Effector memory CD4-positive, alpha-beta T cell (primary cell): Measurements from ENCODE around the gene GGACT.

ENCODE experiments used
- DNase-seq, 3 donors: peaks; one replicate each; pipeline ENCODE4 v3.0.0-alpha.2; 2020
- H3K27ac ChIP-seq: 2 replicates; pipeline ENCODE4 v1.7.0; 2013; ENCODE audit warnings: mild to moderate bottlenecking, low read length, moderate library complexity; ENCODE audit not compliant: insufficient read depth, poor library complexity, severe bottlenecking
- H3K27me3 ChIP-seq: replicated peaks from 2 replicates; pipeline ENCODE4 v1.7.0; 2013; ENCODE audit warnings: mild to moderate bottlenecking, low read length; ENCODE audit not compliant: insufficient read depth, control insufficient read depth, poor library complexity, severe bottlenecking
- H3K36me3 ChIP-seq: 2 replicates; pipeline ENCODE4 v1.7.0; 2013; ENCODE audit warnings: mild to moderate bottlenecking, low read length, moderate library complexity; ENCODE audit not compliant: control insufficient read depth, insufficient read depth
- H3K4me1 ChIP-seq: 2 replicates; pipeline ENCODE4 v1.7.0; 2013; ENCODE audit warnings: low read length, mild to moderate bottlenecking; ENCODE audit not compliant: control insufficient read depth, insufficient read depth, poor library complexity, severe bottlenecking
- H3K4me3 ChIP-seq: 2 replicates; pipeline ENCODE4 v1.7.0; 2013; ENCODE audit warnings: low read length, low read depth, mild to moderate bottlenecking; ENCODE audit not compliant: insufficient read depth, poor library complexity, severe bottlenecking
- H3K9me3 ChIP-seq: 2 replicates; pipeline ENCODE4 v1.7.0; 2013; ENCODE audit warnings: mild to moderate bottlenecking, low read length, moderate library complexity; ENCODE audit not compliant: control insufficient read depth
- total RNA-seq, 3 donors: gene quantifications; one replicate each; lab custom pipeline; 2026; lab: John Stamatoyannopoulos, UW

Gene GGACT
- total RNA-seq, result 2.7 to 3.7 (median 3.1) reads per million in 3 donors

GRCh38 chr13:100588331-100589177 is at the start of gene GGACT:
Gene GGACT (minus strand): TSS chr13:100588789. CDS start chr13:100532591, 56,198 bp downstream.
- DNase-seq, result peak; percentile 58 to 71 (median 67)
- Histone ChIP-seq H3K9me3 (no peaks in the 10 kb centered on the region), H3K36me3 (no peaks in the 10 kb centered on the region), H3K4me3 (peak within 1 kb of the TSS; percentile 65), H3K27me3 (no peaks in the 10 kb centered on the region), H3K27ac (peak within 1 kb of the TSS; percentile 74), H3K4me1 (peaks cover 6% of the 10 kb centered on the region)

- Histone ChIP-seq H3K36me3 (peaks cover 52% of the 10 kb centered on the region), H3K4me1 (no peaks in the 10 kb centered on the region), H3K4me3 (no peak overlapping the region), H3K27ac (no peak overlapping the region), H3K27me3 (no peaks in the 10 kb centered on the region), H3K9me3 (no peaks in the 10 kb centered on the region)
- DNase-seq, result no peak
Observed at GRCh38 chr13:100637796-100638195, 49.2 kb upstream of the GGACT start.

GRCh38 chr13:100637380-100637779 is 48.8 kb upstream of the GGACT start:
- Histone ChIP-seq H3K4me3 (no peak overlapping the region), H3K9me3 (no peaks in the 10 kb centered on the region), H3K27me3 (no peaks in the 10 kb centered on the region), H3K4me1 (no peaks in the 10 kb centered on the region), H3K27ac (no peak overlapping the region), H3K36me3 (peaks cover 52% of the 10 kb centered on the region)
- no peak for DNase-seq

DNA sequence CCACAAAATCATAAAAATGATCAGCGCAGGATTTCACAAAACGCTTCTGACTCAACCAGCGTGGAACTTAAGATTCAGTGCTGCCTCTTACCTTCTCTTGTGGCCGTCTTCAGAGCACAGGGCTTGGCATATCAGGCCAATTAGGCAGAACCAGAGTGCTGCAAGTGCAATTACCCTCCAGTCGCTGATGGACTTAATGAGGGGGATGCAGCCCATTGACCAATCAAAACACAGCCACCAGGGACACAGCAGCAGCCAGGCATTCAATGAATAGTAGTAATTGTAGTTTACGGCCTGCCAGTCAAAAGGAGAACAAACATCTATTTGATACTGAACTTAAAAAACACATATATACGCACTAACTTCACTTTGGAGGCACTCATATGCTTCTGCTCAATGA is 47.9 kb upstream of the GGACT start:
- H3K4me3 ChIP-seq, result no peak overlapping the region
- no peak for DNase-seq
- no peaks in the 10 kb centered on the region for H3K27me3 ChIP-seq
- no peak overlapping the region for H3K27ac ChIP-seq
- H3K9me3 ChIP-seq, result no peaks in the 10 kb centered on the region
- peaks cover 49% of the 10 kb centered on the region for H3K36me3 ChIP-seq
- no peaks in the 10 kb centered on the region for H3K4me1 ChIP-seq

GRCh38 chr13:100636004-100636403 is 47.4 kb upstream of the GGACT start:
- no peaks in the 10 kb centered on the region for H3K4me1 ChIP-seq

DNA sequence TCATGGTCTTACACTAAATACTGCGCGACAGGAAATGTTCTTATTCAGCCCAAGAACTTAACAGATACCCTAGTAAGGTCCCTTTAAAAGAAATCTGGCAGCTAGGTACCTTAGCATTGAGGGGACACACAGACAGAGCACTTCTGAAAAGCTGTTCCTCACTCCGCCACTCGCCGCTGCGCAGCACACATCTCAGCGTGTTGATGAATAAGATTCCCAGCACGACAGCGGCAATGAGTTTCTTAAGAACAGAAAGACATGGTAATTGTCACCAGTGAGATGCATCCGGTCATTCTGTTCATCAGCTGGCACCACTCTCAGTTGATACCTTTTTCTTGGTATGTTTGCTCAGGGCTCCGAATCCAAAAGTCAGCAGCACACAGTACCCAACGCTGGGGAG is 46.1 kb upstream of the GGACT start:
- H3K27me3 ChIP-seq, result no peaks in the 10 kb centered on the region
- H3K4me3 ChIP-seq, result no peak overlapping the region
- no peaks in the 10 kb centered on the region for H3K4me1 ChIP-seq
- peaks cover 53% of the 10 kb centered on the region for H3K36me3 ChIP-seq
- no peak for DNase-seq
- H3K27ac ChIP-seq, result no peak overlapping the region
- no peaks in the 10 kb centered on the region for H3K9me3 ChIP-seq

More at GRCh38 chr13:100636004-100636403, 47.4 kb upstream of the GGACT start:
- H3K36me3 ChIP-seq, result peaks cover 48% of the 10 kb centered on the region
- H3K4me3 ChIP-seq, result no peak overlapping the region
- H3K27me3 ChIP-seq, result no peaks in the 10 kb centered on the region
- no peak overlapping the region for H3K27ac ChIP-seq
- DNase-seq, result no peak
- no peaks in the 10 kb centered on the region for H3K9me3 ChIP-seq

GRCh38 chr13:100633461-100633860 is 44.9 kb upstream of the GGACT start:
- Histone ChIP-seq H3K9me3 (no peaks in the 10 kb centered on the region), H3K27ac (no peak overlapping the region), H3K4me1 (no peaks in the 10 kb centered on the region), H3K4me3 (no peak overlapping the region), H3K27me3 (no peaks in the 10 kb centered on the region), H3K36me3 (peaks cover 57% of the 10 kb centered on the region)
- no peak for DNase-seq

GRCh38 chr13:100630555-100630954 is 42.0 kb upstream of the GGACT start:
- no peaks in the 10 kb centered on the region for H3K4me1 ChIP-seq

GRCh38 chr13:100627120-100627519 is 38.5 kb upstream of the GGACT start:
- Histone ChIP-seq H3K4me1 (no peaks in the 10 kb centered on the region), H3K27me3 (no peaks in the 10 kb centered on the region), H3K27ac (no peak overlapping the region), H3K9me3 (no peaks in the 10 kb centered on the region), H3K36me3 (peaks cover 44% of the 10 kb centered on the region), H3K4me3 (no peak overlapping the region)
- no peak for DNase-seq

More at GRCh38 chr13:100630555-100630954, 42.0 kb upstream of the GGACT start:
- Histone ChIP-seq H3K36me3 (peaks cover 50% of the 10 kb centered on the region), H3K4me3 (no peak overlapping the region), H3K27me3 (no peaks in the 10 kb centered on the region), H3K27ac (no peak overlapping the region), H3K9me3 (no peaks in the 10 kb centered on the region)
- DNase-seq, result no peak

GRCh38 chr13:100625447-100625846 is 36.9 kb upstream of the GGACT start:
- no peak overlapping the region for H3K4me3 ChIP-seq
- peaks cover 39% of the 10 kb centered on the region for H3K36me3 ChIP-seq
- no peak overlapping the region for H3K27ac ChIP-seq
- H3K9me3 ChIP-seq, result no peaks in the 10 kb centered on the region
- no peak for DNase-seq
- H3K4me1 ChIP-seq, result no peaks in the 10 kb centered on the region
- H3K27me3 ChIP-seq, result no peaks in the 10 kb centered on the region
